AG04450 (cell line): Measurements from ENCODE around the gene GRID1. TPM values are rescaled to one million over a fixed set of nuclear protein-coding genes. Genes with fewer than 3 reads are reported as not detected.

Experiments used
- CTCF ChIA-PET: fragments of 300-600, 350-600 bp; formaldehyde crosslinking; extraction: SDS; loops from one replicate; lab custom pipeline; 2022; ENCODE audit warnings: antibody characterized with exemption, inconsistent platforms; lab: Charles Lee
- POLR2A ChIA-PET: fragments of 350-600 bp; formaldehyde crosslinking; extraction: SDS; loops from one replicate; lab custom pipeline; 2021; ENCODE audit warnings: antibody characterized with exemption, inconsistent platforms; lab: Yijun Ruan, JAX
- DNase-seq: peaks from one replicate; pipeline ENCODE4 v3.0.0-alpha.2; 2011; ENCODE audit warnings: low read depth, low spot score
- H3K27ac ChIP-seq: one replicate; pipeline ENCODE4 v1.5.1; 2012; ENCODE audit warnings: low read depth, low read length, control low read depth
- H3K27me3 ChIP-seq: one replicate; pipeline ENCODE4 v1.6.0; 2012; ENCODE audit warnings: low read length; ENCODE audit not compliant: control insufficient read depth, insufficient read depth
- H3K4me3 ChIP-seq: 2 replicates; pipeline ENCODE4 v1.5.1; 2011; ENCODE audit warnings: mild to moderate bottlenecking, low read depth, low read length, control low read depth
- H3K9me3 ChIP-seq: 2 replicates; pipeline ENCODE4 v1.5.1; 2012; ENCODE audit warnings: low read length; ENCODE audit not compliant: control insufficient read depth, insufficient read depth
- polyA plus RNA-seq: library from polyadenylated mRNA; depleted of rRNA; stranded (reverse); fragments of >200 nt; gene quantifications from 2 replicates; pipeline ENCODE4 v1.2.3, GENCODE V29; 2011
- TF ChIP-seq, protein P1 (sequence below): IDR thresholded peaks from 2 replicates; pipeline ENCODE4 v1.5.1; 2011; ENCODE audit warnings: low read depth, low read length, control low read depth, inconsistent platforms

The GRID1 gene
- polyA plus RNA-seq, 1 experiment = not detected

DNA sequence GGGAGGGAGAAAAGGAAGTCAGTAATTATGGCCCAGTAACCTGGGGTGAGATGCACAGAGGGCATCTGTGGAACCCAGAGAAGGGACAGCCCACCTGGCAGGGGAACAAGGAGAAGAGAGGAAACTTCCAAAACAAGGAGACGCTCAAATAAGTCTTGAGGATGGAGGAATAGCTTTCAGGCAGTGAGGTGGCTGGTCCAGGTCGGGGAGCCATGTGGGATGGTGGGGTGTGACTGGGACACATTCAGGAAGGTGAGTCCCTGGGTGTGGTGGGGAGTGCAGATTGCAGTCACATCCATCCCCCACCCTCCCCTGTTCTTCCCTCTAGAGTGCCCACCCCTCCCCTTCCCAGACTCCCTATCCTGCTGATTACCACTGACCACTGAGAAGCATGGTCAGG lies 175.4 kb downstream of the GRID1 start:
- H3K9me3 ChIP-seq = no peaks in the 10 kb centered on the region
- no peak overlapping the region for H3K4me3 ChIP-seq
- DNase-seq = no peak
- H3K27ac ChIP-seq = no peak overlapping the region
- ChIA-PET CTCF (no interaction called here), POLR2A (no interaction called here)
- TF ChIP-seq, protein P1, sequence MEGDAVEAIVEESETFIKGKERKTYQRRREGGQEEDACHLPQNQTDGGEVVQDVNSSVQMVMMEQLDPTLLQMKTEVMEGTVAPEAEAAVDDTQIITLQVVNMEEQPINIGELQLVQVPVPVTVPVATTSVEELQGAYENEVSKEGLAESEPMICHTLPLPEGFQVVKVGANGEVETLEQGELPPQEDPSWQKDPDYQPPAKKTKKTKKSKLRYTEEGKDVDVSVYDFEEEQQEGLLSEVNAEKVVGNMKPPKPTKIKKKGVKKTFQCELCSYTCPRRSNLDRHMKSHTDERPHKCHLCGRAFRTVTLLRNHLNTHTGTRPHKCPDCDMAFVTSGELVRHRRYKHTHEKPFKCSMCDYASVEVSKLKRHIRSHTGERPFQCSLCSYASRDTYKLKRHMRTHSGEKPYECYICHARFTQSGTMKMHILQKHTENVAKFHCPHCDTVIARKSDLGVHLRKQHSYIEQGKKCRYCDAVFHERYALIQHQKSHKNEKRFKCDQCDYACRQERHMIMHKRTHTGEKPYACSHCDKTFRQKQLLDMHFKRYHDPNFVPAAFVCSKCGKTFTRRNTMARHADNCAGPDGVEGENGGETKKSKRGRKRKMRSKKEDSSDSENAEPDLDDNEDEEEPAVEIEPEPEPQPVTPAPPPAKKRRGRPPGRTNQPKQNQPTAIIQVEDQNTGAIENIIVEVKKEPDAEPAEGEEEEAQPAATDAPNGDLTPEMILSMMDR = no peak
- H3K27me3 ChIP-seq = no peaks in the 10 kb centered on the region

DNA sequence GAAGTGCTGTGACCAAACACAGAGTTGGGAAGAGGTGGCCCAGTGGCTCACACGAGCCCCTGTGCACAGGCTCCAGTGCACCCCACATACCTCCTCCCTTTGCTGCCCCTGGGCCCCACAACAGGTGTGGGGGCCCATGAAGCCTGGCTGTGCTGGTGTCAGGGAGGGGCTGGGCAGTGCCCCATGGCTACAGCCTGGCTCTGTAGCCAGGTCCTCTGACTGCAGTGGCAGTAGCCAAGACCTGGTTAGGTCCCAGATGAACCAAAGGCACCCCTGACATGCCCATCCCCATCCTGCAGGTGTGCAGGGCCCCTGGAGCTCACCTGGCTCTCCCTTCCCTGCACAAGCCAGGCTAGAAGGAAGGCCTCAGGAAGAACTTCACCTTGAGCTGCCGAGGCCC lies 176.3 kb downstream of the GRID1 start:
- no peak overlapping the region for H3K4me3 ChIP-seq
- POLR2A ChIA-PET = no interaction called here
- DNase-seq = no peak
- H3K27ac ChIP-seq = no peak overlapping the region
- TF ChIP-seq, protein P1 = no peak
- no peaks in the 10 kb centered on the region for H3K9me3 ChIP-seq
- CTCF ChIA-PET = no interaction called here
- H3K27me3 ChIP-seq = no peaks in the 10 kb centered on the region

DNA sequence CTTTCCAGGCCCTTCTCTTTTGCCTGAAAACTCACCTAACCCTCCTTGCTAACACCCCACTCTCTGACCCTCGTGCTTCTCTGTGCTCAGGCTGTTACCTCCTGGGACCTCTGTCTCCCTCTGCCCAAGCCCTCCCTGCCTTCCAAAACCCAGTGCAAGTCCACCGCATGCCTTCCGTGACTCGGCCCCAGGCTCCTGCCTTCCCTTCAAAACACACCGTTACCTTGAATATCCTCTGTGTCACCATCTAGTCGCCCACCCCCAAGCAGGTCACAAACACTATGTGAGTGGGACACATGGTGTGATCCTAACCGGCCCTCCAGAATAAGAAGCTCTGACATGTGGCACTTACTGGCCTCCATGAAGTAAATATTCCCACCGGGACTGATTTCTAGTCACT lies 176.7 kb downstream of the GRID1 start:
- no peaks in the 10 kb centered on the region for H3K27me3 ChIP-seq
- POLR2A ChIA-PET = no interaction called here
- H3K9me3 ChIP-seq = no peaks in the 10 kb centered on the region
- TF ChIP-seq, protein P1 = no peak
- no peak for DNase-seq
- no peak overlapping the region for H3K27ac ChIP-seq
- CTCF ChIA-PET = no interaction called here
- no peak overlapping the region for H3K4me3 ChIP-seq

GRCh38 chr10:86188796-86189558 lies 177.6 kb downstream of the GRID1 start:
- Histone ChIP-seq H3K4me3 (no peak overlapping the region), H3K27me3 (no peaks in the 10 kb centered on the region), H3K27ac (no peak overlapping the region), H3K9me3 (no peaks in the 10 kb centered on the region)
- ChIA-PET CTCF (no interaction called here), POLR2A (no interaction called here)
- TF ChIP-seq, protein P1 = no peak
- no peak for DNase-seq

- POLR2A ChIA-PET = no interaction called here
- CTCF ChIA-PET = no interaction called here
- Histone ChIP-seq H3K9me3 (no peaks in the 10 kb centered on the region), H3K4me3 (no peak overlapping the region), H3K27me3 (no peaks in the 10 kb centered on the region), H3K27ac (no peak overlapping the region)
- TF ChIP-seq, protein P1 = no peak
- no peak for DNase-seq
Observed at GRCh38 chr10:86188326-86188725, 178.3 kb downstream of the GRID1 start.
